HepG2 (cell line): ENCODE results near the gene USP12. TPM values are rescaled to one million over a fixed set of nuclear protein-coding genes. Genes with fewer than 3 reads are reported as not detected.

Experiments used
- BCL6 ChIP-seq: IDR thresholded peaks from 2 replicates; pipeline ENCODE4 v1.6.1; 2016; ENCODE audit warnings: missing genetic modification reagents, missing compliant biosample characterization
- FOXP1 ChIP-seq, 2 experiments: fragments of 450-650 bp in 1 of 2; IDR thresholded peaks; 2 replicates each; pipeline ENCODE4 v1.6.1; 2017 to 2018; ENCODE audit warnings: antibody characterized with exemption in 1 of 2
- FOXP4 ChIP-seq: sonication (generic); formaldehyde crosslinking; IDR thresholded peaks from 2 replicates; pipeline ENCODE4 v1.4.0; 2020; ENCODE audit warnings: missing genetic modification reagents
- GLI4 ChIP-seq: sonication (generic); formaldehyde crosslinking; IDR thresholded peaks from 2 replicates; pipeline ENCODE4 v1.5.1; 2020; ENCODE audit warnings: missing genetic modification reagents, mild to moderate bottlenecking, moderate library complexity, borderline replicate concordance
- HDAC1 ChIP-seq: sonication (generic); formaldehyde crosslinking; IDR thresholded peaks from 2 replicates; pipeline ENCODE4 v1.5.1; 2020; ENCODE audit warnings: mild to moderate bottlenecking, missing genetic modification reagents
- HMGXB4 ChIP-seq, 2 experiments: sonication (generic) in 1 of 2; formaldehyde crosslinking in 1 of 2; IDR thresholded peaks; 2 replicates each; pipeline versions ENCODE4 v1.4.0 to v1.6.1; 2018 to 2020; ENCODE audit warnings: missing genetic modification reagents in 2 of 2, borderline replicate concordance in 1 of 2, low read depth in 1 of 2, mild to moderate bottlenecking in 1 of 2, missing biosample characterization in 1 of 2
- HNF1B ChIP-seq: sonication (generic); formaldehyde crosslinking; IDR thresholded peaks from 2 replicates; pipeline ENCODE4 v1.5.1; 2020; ENCODE audit warnings: mild to moderate bottlenecking, moderate library complexity, missing genetic modification reagents
- IKZF5 ChIP-seq: IDR thresholded peaks from 2 replicates; pipeline ENCODE4 v1.6.1; 2018; ENCODE audit warnings: missing genetic modification reagents, mild to moderate bottlenecking, missing compliant biosample characterization
- KDM2A ChIP-seq: sonication (generic); formaldehyde crosslinking; IDR thresholded peaks from 2 replicates; pipeline ENCODE4 v1.4.0; 2020; ENCODE audit warnings: low read depth, missing genetic modification reagents, borderline replicate concordance
- KLF15 ChIP-seq: sonication (generic); formaldehyde crosslinking; IDR thresholded peaks from 2 replicates; pipeline ENCODE4 v1.8.1; 2023; ENCODE audit warnings: borderline replicate concordance, mild to moderate bottlenecking, inconsistent platforms, missing genetic modification reagents, mixed read lengths
- KMT2A ChIP-seq: sonication (generic); formaldehyde crosslinking; IDR thresholded peaks from 2 replicates; pipeline ENCODE4 v1.4.0; 2020; ENCODE audit warnings: missing genetic modification reagents
- MAX ChIP-seq: IDR thresholded peaks from 2 replicates; pipeline ENCODE4 v1.6.1; 2012; ENCODE audit warnings: inconsistent platforms
- NFYB ChIP-seq: sonication (generic); formaldehyde crosslinking; IDR thresholded peaks from 2 replicates; pipeline ENCODE4 v1.4.0; 2020; ENCODE audit warnings: missing genetic modification reagents
- NFYC ChIP-seq: IDR thresholded peaks from 2 replicates; pipeline ENCODE4 v1.6.1; 2016; ENCODE audit warnings: missing genetic modification reagents, missing compliant biosample characterization
- POLR2A ChIP-seq, 2 experiments: IDR thresholded peaks; 2 replicates each; pipeline ENCODE4 v1.6.1; 2011; ENCODE audit warnings: low read depth in 2 of 2, low read length in 2 of 2, mild to moderate bottlenecking in 1 of 2, moderate library complexity in 1 of 2; ENCODE audit not compliant: insufficient read depth in 1 of 2
- RFXAP ChIP-seq: sonication (generic); formaldehyde crosslinking; IDR thresholded peaks from 2 replicates; pipeline ENCODE4 v1.4.0; 2020; ENCODE audit warnings: missing genetic modification reagents, borderline replicate concordance
- SRF ChIP-seq: IDR thresholded peaks from 2 replicates; pipeline ENCODE4 v1.6.1; 2011; ENCODE audit warnings: mild to moderate bottlenecking, low read depth, low read length, moderate library complexity
- TAF1 ChIP-seq: sonication (generic); formaldehyde crosslinking; IDR thresholded peaks from 2 replicates; pipeline ENCODE4 v1.4.0; 2020; ENCODE audit warnings: missing genetic modification reagents
- TARDBP ChIP-seq: sonication (generic); formaldehyde crosslinking; IDR thresholded peaks from 2 replicates; pipeline ENCODE4 v1.8.0; 2022; ENCODE audit warnings: mild to moderate bottlenecking, missing genetic modification reagents
- ZFX ChIP-seq: sonication (generic); formaldehyde crosslinking; IDR thresholded peaks from 2 replicates; pipeline ENCODE4 v1.4.0; 2020; ENCODE audit warnings: mild to moderate bottlenecking, low read depth, missing genetic modification reagents, moderate library complexity
- ZMYM4 ChIP-seq: sonication (generic); formaldehyde crosslinking; IDR thresholded peaks from 2 replicates; pipeline ENCODE4 v1.8.1; 2023; ENCODE audit warnings: mild to moderate bottlenecking, missing genetic modification reagents
- ZNF501 ChIP-seq: sonication (generic); formaldehyde crosslinking; IDR thresholded peaks from 2 replicates; pipeline ENCODE4 v1.5.1; 2020; ENCODE audit warnings: mild to moderate bottlenecking, moderate library complexity, missing genetic modification reagents
- ZNF615 ChIP-seq: sonication (generic); formaldehyde crosslinking; IDR thresholded peaks from 2 replicates; pipeline ENCODE4 v1.5.0; 2020; ENCODE audit warnings: mild to moderate bottlenecking, missing genetic modification reagents, borderline replicate concordance
- polyA plus RNA-seq, 8 experiments: library from polyadenylated mRNA; depleted of rRNA in 3 of 8; stranded (reverse) in 7 of 8; unstranded in 1 of 8; fragments of >200 nt; fragmentation: Illumina TruSeq in 4 of 8; extraction: Trizol in 4 of 8; gene quantifications; 2 replicates each; pipeline versions ENCODE4 v1.2.1 to v1.2.3, GENCODE V29; 2011 to 2016; ENCODE audit warnings: low read depth in 4 of 8, missing spikeins in 1 of 8, mixed read lengths in 1 of 8; ENCODE audit not compliant: insufficient read depth in 1 of 8
- total RNA-seq, 5 experiments: library from RNA; depleted of rRNA; stranded (reverse); fragments of >200 nt; fragmentation: Illumina TruSeq; extraction: Trizol; gene quantifications; 2 replicates each; pipeline ENCODE4 v1.2.3, GENCODE V29; 2016; ENCODE audit warnings: low read depth in 1 of 5

Gene USP12
- total and polyA plus RNA-seq, 2 of the 13 experiments (the other 11 are each of a cell fraction or from before 2014, with no cell fraction given), result 9.8 to 19.5 TPM

- TF ChIP-seq POLR2A (IDR thresholded peaks at IDR 0.05; ENCODE audit: insufficient read depth in 1 of 2, low read depth in 2 of 2, low read length in 2 of 2) (peak in 1 of 2 experiments; percentile 45; a peak in 2 of 4 replicates), KDM2A (CRISPR knock-in tag) (0 out of 2 replicates have a peak, but pooled peaks have one; percentile 19), NFYB (peak; percentile 14; the same call in 1 of the 2 replicates), GLI4 (CRISPR knock-in tag) (peak; percentile 68; the same call in 1 of the 2 replicates), FOXP1 (IDR thresholded peaks at IDR 0.05) (no peak), FOXP1 (CRISPR knock-in tag; IDR thresholded peaks at IDR 0.05) (peak; percentile 16; the same call in 1 of the 2 replicates), BCL6 (CRISPR knock-in tag) (peak; percentile 55), KMT2A (CRISPR knock-in tag) (peak; percentile 65; the same call in 1 of the 2 replicates), HMGXB4 (CRISPR knock-in tag; IDR thresholded peaks at IDR 0.05; ENCODE audit: borderline replicate concordance in 1 of 2, low read depth in 1 of 2) (peak in 1 of 2 experiments; percentile 66; a peak in 3 of 4 replicates), HDAC1 (CRISPR knock-in tag) (no peak), NFYC (CRISPR knock-in tag) (no peak), TARDBP (CRISPR knock-in tag) (no peak), ZFX (peak; percentile 57), TAF1 (CRISPR knock-in tag) (peak; percentile 43; the same call in 1 of the 2 replicates), MAX (0 out of 2 replicates have a peak, but pooled peaks have one; percentile 26), ZMYM4 (CRISPR knock-in tag) (no peak), ZNF615 (CRISPR knock-in tag) (no peak), FOXP4 (CRISPR knock-in tag) (0 out of 2 replicates have a peak, but pooled peaks have one; percentile 15), HNF1B (CRISPR knock-in tag) (0 out of 2 replicates have a peak, but pooled peaks have one; percentile 15), ZNF501 (CRISPR knock-in tag) (0 out of 2 replicates have a peak, but pooled peaks have one; percentile 26), SRF (no peak), IKZF5 (CRISPR knock-in tag) (0 out of 2 replicates have a peak, but pooled peaks have one; percentile 32), KLF15 (CRISPR knock-in tag) (no peak), RFXAP (CRISPR knock-in tag) (no peak)
These were observed 931 bp downstream of the USP12 start (continued) for GRCh38 chr13:27170516-27171243.
